Activated effector memory CD4-positive, alpha-beta T cell treated with anti-CD3 and anti-CD28 coated beads, Interleukin-2, amount 50 U/mL, for 16 hours (primary cell): Measurements from ENCODE around the gene PRPSAP1.

ENCODE experiments used
- DNase-seq: peaks from one replicate; pipeline ENCODE4 v3.0.0-alpha.2; 2020

The PRPSAP1 gene

DNA sequence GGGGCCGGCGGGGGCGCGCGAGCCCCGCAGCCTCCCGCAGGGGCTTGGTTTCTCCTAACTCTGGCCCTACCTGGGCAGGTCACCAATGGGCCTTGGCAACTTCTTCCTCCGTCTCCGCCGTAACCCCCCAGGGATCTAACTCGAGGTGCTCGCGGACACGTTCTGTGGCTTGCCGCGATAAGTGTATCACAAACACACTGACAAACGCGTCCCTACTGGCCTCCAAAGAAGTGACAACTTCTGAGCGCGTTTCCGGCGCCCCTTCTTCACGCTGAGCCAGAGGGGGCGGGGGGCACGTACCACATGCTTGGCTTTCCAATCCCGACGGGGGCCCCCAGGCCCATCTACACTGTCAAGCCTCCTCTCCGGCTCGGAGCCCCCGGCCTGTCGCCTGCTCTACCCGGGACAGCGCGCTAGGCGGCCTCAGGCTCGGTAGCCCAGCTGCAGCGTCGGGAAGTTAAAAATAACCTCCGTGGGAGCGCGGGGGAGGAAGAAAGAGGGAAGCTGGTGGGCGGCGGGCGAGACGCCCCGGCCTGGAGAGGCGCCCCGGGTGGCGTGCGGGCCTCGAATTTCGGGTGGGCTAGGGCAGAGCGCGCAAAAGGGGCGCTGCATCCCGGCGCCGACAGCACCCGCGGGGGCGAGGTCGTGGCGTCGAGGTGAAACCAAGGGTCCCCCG, 30.0 kb upstream of the PRPSAP1 start:
- DNase-seq = peak; percentile 78

- peak; percentile 86 for DNase-seq
Observed at GRCh38 chr17:76382803-76383545, 29.3 kb upstream of the PRPSAP1 start.

- no peak for DNase-seq
Observed at GRCh38 chr17:76382351-76382802, 28.7 kb upstream of the PRPSAP1 start.

DNA sequence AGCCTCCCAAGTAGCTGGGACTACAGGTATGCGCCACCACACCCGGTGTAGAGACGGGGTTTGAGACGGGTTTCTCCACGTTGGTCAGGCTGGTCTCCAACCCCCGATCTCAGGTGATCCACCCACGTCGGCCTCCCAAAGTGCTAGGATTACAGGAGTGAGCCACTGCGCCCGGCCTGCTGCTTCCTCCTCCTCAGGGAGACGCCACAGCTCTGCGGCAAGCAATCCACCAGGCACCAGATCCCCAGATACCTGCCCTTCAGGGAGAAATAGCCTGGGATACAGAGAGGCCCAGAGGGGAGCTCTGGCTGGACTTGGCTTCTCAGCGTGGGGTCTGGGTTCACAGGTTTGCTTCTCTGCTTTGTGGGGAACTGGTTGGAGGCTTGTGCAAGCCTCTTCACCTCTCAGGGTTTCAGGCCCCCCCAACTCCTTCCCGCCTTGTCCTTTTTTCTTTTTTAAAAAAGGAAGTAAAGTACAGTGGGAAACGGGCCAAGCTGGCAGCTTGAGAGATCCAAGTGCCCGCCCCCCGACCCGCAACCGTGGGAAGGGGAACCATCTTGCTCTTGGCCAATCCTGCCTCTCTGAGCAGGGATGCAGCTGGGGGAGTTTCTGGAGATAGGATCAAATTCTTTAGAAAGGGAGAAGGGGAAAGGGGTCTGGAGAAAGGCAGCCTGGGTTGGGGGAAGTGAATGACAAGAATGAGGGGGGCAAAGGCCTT, 28.1 kb upstream of the PRPSAP1 start:
- no peak for DNase-seq

DNA sequence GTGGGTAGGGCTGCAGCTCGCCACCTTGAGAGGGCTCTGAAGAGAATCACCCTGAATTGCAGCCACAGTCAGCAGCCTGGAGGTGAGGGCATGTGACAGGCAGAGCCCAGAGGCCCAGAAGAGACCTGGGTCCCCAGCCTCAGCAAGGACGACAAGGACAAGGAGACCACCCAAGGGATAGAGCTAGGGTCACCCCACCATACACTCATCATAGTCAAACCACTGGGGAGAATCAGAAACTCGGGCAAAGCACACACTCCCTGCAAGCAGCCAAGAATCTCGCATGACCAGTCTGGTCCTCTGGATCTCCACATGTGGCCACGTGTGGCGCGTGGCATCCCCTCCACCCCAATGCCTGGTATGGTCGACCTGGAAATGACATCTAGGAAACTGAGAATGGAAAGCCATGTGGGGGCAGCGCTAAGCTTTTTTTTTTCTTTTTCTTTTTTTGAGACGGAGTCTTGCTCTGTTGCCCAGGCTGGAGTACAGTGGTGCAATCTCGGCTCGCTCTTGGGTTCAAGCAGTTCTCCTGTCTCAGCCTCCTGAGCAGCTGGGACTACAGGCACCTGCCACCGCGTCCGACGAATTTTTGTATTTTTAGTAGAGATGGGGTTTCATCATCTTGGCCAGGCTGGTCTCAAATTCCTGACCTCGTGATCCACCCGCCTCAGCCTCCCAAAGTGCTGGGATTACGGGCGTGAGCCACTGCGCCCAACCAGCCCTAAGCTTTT, 26.1 kb upstream of the PRPSAP1 start:
- no peak for DNase-seq

DNA sequence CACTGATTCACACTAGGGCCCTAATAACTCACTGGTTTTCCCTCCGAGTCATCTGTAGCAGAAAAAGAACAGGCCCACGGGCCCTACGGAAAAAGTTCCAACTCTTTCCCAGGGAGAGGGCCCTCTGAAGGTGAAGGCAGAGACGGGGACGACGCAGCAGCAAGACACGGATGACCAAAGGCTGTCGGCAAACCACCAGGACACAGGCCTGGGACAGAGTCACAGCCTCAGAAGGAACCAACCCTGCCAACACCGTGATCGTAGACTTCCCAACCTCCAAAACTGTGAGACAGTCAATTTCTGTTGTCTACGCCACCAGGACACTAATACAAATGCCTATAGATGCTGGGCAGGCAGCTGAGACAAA, 25.5 kb upstream of the PRPSAP1 start:
- DNase-seq = no peak

DNA sequence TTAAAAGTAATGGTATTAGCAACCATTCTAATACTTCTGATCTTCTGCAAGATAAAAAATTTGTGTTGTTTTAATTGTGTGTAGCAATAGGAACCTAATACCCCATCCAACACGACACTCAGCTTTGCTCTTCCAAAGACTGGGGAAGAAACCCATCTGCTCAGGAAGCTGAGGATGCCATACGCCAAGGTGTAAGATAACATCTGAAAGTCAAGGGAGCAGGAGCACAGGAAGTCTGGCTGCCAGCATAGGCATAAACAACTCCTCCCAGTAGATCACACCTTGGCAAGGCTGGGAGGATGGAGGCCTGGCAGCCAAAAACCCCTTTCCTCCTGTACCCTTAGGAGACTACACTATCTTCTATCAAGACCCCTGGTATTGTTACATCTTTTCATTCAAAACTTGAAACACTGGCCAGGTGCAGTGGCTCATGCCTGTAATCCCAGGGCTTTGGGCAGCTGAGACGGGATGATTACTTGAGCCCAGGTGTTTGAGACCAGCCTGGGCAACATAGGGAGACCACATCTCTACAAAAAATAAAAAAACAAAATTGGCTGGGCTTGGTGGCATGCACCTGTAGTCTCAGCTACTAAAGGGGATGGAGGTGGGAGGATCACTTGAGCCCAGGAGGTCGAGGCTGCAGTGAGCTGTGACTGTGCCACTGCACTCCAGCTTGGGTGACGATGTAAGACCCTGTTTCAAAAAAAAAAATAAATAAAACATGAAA, 25.0 kb upstream of the PRPSAP1 start:
- DNase-seq = no peak

DNA sequence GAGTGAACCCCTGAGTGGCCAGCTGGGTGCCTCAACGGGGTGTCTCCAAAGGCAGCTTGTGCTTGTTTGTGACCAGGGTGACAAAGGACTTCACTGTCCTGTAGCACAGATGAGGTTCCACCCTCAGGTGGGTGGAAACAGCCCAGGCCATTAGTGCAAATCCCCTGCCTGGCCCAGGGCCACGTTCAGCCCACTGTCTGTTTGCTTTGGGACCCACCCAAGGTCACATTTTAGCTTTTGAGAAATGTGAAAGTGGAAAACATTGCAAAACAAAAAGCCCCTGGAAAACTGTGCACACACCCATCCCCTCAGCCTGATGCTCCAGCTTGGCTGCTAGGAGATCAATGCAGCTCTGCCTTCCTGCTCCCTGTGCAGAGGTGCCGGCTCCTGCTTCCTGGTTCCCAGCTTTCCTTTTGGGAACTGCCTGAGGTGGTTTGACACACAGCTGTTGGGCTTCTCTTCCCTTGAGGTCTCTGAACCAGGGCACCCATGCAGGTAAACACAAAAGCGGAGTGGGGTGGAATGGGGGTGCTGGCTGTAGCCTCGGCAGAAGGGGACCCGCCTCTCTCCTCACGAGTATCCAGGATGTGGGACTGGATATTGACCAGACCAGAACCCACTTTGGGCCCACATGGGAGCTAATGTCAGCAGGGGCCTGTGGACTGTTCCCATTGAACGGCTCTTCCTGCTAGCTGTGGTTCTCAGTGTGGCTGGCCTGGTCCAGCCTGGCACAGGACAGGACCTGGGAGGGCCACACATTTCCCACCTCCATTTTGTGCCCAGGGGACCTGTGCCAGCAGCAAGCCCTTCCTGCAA, 22.8 kb upstream of the PRPSAP1 start:
- DNase-seq = no peak

DNA sequence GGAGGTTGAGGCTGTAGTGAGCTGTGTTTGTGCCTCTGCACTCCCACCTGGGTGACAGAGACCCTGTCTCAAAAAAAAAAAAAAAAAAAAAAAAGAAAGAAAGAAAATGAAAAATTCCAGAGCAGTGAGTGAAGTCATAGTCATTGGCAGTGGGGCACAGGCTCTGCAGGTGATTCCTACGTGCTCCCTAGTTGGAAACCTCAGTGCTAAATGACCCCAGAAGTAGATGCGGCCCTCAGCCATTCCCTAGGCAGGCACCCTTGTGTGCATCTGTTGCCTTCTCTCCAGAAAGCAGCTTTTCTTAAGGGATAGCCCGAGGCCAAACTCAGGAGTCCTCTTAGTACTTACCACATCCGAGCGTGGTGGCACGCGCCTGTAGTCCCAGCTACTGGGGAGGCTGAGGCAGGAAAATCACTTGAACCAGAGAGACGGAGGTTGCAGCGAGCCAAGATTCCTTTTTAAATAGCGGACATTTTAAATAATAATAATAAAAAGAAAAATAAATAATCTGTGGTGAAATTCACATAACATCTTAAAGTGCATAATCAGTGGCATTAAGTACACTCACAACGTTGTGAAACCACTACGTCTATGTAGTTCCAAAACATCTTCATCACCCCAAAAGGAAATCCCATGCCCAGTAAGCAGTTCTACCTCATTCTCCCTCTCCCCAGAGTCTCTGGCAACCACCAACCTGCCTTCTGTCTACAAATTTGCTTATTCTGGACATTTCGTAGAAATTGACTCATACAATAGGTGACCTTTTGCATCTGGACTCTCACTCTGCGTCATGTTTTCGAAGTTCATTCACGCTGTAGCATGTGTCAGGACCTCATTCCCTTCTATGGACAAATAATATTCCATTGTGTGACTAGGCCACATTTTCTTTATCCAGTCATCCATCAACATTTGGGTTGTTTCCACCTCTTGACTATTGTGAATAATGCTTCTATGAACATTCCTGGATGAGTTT, 18.2 kb upstream of the PRPSAP1 start:
- no peak for DNase-seq

DNA sequence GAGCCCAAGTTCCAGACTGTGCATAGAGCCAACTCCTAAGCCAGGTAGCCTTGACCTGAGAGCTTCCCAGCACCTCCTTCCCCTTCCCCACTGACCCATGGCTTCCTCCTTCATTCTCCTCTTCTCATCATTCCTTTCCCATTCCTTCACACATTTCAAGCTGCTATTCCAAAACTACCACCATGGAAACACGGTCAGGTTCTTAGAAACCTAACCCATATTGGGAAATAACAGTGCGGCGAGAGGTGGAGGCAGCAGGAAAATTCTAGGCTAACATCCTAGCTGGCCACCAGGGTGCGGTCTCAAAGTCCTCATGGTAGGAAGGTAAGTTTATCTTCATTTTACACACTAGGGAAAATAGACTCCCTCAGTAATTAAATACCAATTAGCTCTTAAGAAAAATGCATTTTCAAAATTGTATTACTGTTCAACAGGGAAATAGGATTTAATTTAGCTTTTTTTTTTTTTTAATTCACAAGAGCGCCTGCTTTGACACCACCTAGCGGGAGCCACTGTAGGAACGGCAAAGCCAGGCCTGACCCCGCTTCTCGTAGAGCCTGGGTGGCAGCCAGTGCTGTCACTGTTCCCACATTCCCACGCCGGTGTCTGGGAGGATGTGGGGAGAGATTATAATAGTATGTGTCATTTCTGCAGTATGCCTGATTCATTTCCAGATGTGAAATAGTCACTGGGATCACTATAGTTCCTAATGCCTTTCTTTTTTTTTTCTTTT, 16.7 kb upstream of the PRPSAP1 start:
- no peak for DNase-seq

GRCh38 chr17:76369804-76370203, 16.1 kb upstream of the PRPSAP1 start:
- DNase-seq = no peak

GRCh38 chr17:76369379-76369778, 15.7 kb upstream of the PRPSAP1 start:
- DNase-seq = no peak

DNA sequence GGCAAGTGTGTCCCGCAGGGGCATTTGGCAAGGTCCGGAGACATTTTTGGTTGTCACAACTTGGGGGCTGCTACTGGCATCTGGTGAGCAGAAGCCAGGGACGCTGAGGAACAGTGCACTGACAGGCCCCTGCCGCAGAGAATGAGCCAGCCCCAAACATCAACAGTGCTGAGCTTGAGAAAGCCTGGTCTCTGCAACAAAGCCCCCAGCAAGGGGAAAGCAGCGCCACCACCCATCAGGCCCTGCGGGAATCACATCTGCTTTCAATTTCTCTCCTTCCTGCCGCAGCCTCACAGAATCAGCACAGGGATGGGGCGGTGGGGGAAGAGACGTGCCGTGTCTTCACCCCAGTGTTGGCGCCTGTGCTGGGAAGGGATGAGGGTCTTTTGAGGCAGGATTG, 14.8 kb upstream of the PRPSAP1 start:
- DNase-seq = no peak

DNA sequence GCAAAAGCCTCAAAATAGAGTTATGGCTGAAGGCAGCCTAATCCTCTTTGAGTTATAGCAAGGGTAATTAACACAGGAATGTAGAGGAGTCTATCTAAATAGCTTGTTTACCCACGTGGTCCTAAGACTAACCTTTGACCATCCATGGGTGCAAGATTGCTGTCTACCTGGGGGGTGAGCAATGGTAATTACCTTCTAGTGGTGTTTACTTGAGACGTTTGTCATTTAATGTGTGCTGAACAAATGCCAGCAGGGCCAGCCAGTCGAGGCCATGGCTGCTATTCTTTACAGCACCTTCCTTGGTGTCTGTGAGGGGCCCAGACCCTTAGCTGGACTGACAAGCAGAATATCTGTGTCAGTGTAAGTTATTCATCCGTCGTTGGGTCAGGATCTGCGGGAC, 13.9 kb upstream of the PRPSAP1 start:
- DNase-seq = no peak

DNA sequence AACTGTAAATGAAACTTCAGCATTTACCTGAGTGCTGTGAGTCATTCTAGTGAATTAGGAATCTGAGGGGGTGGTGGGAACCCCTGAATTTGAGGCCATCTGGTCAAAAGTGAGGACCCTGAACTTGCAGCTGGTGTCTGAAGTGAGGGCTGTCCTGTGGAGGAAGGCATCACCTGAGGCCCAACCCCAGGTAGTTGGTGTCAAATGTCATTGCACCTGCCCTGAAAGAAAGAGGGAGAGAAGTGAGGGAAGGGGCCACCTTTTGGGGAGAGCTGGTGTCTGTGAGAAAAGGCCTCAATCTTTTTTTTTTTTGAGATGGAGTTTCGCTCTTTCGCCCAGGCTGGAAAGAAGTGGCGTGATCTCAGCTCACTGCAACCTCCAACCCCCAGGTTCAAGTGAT, 12.5 kb upstream of the PRPSAP1 start:
- no peak for DNase-seq

GRCh38 chr17:76365256-76365903, 11.7 kb upstream of the PRPSAP1 start:
- DNase-seq = no peak

- DNase-seq = no peak
Observed at GRCh38 chr17:76363107-76363842, 9.6 kb upstream of the PRPSAP1 start.

DNA sequence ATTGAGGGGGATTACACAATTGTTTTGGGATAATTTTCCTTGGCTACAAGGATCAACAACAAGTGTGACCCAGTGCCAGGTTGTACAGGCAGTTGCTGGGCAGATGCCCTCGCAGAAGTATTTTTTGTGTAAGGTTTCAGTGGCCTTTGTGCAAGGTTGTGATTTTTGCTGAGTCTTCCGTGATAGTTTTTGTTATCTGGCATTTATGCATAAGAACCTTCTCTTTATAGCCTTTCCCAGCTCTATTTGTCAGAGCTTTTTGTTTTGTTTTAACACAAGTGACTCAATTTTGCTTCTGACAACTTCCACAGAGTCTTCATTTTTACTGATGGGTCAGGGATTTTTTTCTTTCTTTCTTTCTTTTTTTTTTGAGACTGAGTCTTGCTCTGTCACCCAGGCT, 6.7 kb upstream of the PRPSAP1 start:
- no peak for DNase-seq
